PC-3 (cell line): ENCODE data around the gene MGMT.

Source experiments
- CTCF ChIP-seq: fragments of 300-600 bp; sonication (generic); conservative IDR thresholded peaks from 2 replicates; pipeline ENCODE4 v1.5.1; 2017; ENCODE audit warnings: antibody characterized with exemption, low read depth, mild to moderate bottlenecking, low read length
- EZH2 ChIP-seq: fragments of 300-600 bp; sonication (generic); IDR thresholded peaks from one replicate; pipeline ENCODE4 v1.6.1; 2017; ENCODE audit warnings: antibody characterized with exemption, mild to moderate bottlenecking, low read length; ENCODE audit not compliant: unreplicated experiment

GRCh38 chr10:129628823-129629222 is 161.8 kb downstream of the MGMT start:
- no peak for TF ChIP-seq CTCF
- TF ChIP-seq EZH2 = no peak
